ENCODE data around the gene NEK7. TPM values are rescaled to one million over a fixed set of nuclear protein-coding genes. Genes with fewer than 3 reads are reported as not detected.

NEK7 gene
- total RNA-seq, 2 experiments from 2014 or later: 68.9 to 71.7 TPM

DNA sequence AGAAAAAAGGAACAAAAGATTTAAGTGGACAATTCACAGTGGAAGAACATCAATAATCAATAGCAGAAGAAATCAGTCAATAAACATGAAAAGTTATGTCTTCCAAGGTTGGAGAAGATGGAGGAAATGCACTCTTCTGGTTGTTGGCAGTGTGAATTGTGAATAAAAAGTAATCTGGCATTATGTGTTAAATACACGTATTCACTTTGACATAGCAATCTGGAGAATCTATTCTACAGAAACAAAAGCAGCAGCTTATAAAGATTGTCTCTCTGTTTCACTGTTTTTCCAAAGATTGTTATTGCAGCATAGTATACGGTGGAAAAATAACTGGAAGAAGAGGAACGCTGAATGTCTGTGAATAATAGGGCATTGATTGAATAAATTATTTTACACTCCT, 169.4 kb downstream of the NEK7 start:
- Mint-ChIP-seq H3K4me3 (no peak overlapping the region), H3K36me3 (peaks cover 2% of the 10 kb centered on the region), H3K4me1 (peaks cover 1% of the 10 kb centered on the region), H3K9me3 (no peaks in the 10 kb centered on the region), H3K27me3 (peaks cover 12% of the 10 kb centered on the region), H3K27ac (no peak overlapping the region)
- POLR2A ChIA-PET: no interaction called here
- no peak for ATAC-seq (ENCODE audit: low read depth)
- DNase-seq: no peak

DNA sequence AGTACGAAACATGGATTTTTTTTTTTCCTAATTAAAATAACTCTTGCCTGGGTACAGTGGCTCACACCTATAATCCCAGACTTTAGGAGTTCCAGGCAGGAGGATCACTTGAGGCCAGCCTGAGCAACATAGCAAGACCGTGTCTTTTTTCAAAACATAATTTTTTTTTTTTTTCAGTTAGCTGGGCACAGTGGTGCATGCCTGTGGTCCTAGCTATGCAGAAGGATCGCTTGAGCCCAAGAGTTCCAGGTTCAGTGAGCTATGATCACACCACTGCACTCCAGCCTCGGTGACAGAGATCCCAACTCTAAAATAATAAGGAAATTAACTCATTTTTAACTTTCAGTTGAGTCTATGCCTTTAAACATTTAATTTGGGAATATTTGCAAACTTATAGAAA, 170.1 kb downstream of the NEK7 start:
- no peak overlapping the region for H3K4me3 Mint-ChIP-seq
- no peak overlapping the region for H3K27ac Mint-ChIP-seq
- H3K4me1 Mint-ChIP-seq: peaks cover 1% of the 10 kb centered on the region
- H3K36me3 Mint-ChIP-seq: peaks cover 2% of the 10 kb centered on the region
- no peak for DNase-seq
- H3K9me3 Mint-ChIP-seq: no peaks in the 10 kb centered on the region
- H3K27me3 Mint-ChIP-seq: peaks cover 13% of the 10 kb centered on the region
- no peak for ATAC-seq (ENCODE audit: low read depth)
- POLR2A ChIA-PET: interaction anchor here (0.6 kb wide), 1 partner anchor 169 kb away, joined by 3 read pairs; no protein-coding TSS in a partner anchor

- Mint-ChIP-seq H3K9me3 (no peaks in the 10 kb centered on the region), H3K27me3 (peaks cover 19% of the 10 kb centered on the region), H3K36me3 (peaks cover 2% of the 10 kb centered on the region), H3K4me3 (no peak overlapping the region), H3K27ac (no peak overlapping the region), H3K4me1 (peaks cover 1% of the 10 kb centered on the region)
- ATAC-seq (ENCODE audit: low read depth): no peak
- POLR2A ChIA-PET: no interaction called here
- DNase-seq: no peak
These were observed 171.7 kb downstream of the NEK7 start for GRCh38 chr1:198328458-198329032.

GRCh38 chr1:198330982-198331615, 174.3 kb downstream of the NEK7 start:
- no peak overlapping the region for H3K27ac Mint-ChIP-seq

DNA sequence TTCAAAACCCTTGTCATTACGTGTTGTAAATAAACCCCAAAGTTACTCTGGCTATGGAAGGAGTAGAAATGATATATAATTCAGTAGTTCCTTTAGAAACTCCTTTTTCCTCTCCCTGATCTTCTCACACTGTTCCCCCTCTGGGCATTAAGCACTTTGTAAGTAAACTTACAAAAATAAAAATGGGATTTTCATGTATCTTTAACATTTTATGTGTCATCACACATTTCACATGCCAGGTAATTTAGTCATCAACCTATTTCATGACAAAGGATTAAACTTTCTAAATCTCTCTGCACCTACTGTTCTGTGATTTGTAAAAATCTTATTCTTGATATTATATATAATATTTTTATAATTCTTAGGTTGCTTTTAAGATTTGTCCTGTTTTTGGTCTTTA, 176.9 kb downstream of the NEK7 start:
- H3K4me1 Mint-ChIP-seq: peaks cover 1% of the 10 kb centered on the region
- H3K4me3 Mint-ChIP-seq: no peak overlapping the region
- no peak for ATAC-seq (ENCODE audit: low read depth)
- H3K36me3 Mint-ChIP-seq: no peaks in the 10 kb centered on the region
- H3K27me3 Mint-ChIP-seq: peaks cover 9% of the 10 kb centered on the region
- H3K9me3 Mint-ChIP-seq: no peaks in the 10 kb centered on the region
- DNase-seq: no peak
- H3K27ac Mint-ChIP-seq: no peak overlapping the region
- POLR2A ChIA-PET: no interaction called here

More at GRCh38 chr1:198330982-198331615, 174.3 kb downstream of the NEK7 start:
- no peak for ATAC-seq (ENCODE audit: low read depth)
- Mint-ChIP-seq H3K36me3 (no peaks in the 10 kb centered on the region), H3K27me3 (peaks cover 8% of the 10 kb centered on the region), H3K4me1 (peaks cover 1% of the 10 kb centered on the region), H3K9me3 (no peaks in the 10 kb centered on the region), H3K4me3 (no peak overlapping the region)
- DNase-seq: no peak
- POLR2A ChIA-PET: no interaction called here

- peaks cover 9% of the 10 kb centered on the region for H3K27me3 Mint-ChIP-seq
- DNase-seq (no peak), ATAC-seq (ENCODE audit: low read depth) (no peak)
- no peaks in the 10 kb centered on the region for H3K9me3 Mint-ChIP-seq
- no peaks in the 10 kb centered on the region for H3K36me3 Mint-ChIP-seq
- POLR2A ChIA-PET: no interaction called here
- H3K27ac Mint-ChIP-seq: no peak overlapping the region
- no peaks in the 10 kb centered on the region for H3K4me1 Mint-ChIP-seq
- H3K4me3 Mint-ChIP-seq: no peak overlapping the region
These were observed 178.9 kb downstream of the NEK7 start for GRCh38 chr1:198335663-198336062.

DNA sequence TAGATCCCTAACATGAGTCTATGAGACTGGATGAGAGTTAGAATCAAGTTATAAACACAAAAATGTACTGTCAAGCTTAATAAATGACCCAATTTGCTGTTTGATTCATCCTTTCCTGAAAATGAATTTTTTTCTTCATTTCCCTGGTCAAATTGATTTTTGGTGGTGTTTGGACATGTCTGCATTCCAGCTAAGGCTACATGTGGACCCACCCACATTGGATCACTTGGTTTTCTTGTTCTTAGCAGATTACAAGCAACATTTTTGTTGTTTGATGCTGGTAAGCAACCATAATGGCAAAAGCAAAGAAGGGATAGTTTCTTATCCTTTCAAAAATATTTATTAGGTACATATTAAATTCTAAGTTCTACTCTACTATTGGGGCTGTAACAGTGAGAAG, 181.1 kb downstream of the NEK7 start:
- H3K36me3 Mint-ChIP-seq: no peaks in the 10 kb centered on the region
- no peak overlapping the region for H3K27ac Mint-ChIP-seq
- no peak overlapping the region for H3K4me3 Mint-ChIP-seq
- POLR2A ChIA-PET: no interaction called here
- ATAC-seq (ENCODE audit: low read depth): no peak
- H3K4me1 Mint-ChIP-seq: no peaks in the 10 kb centered on the region
- H3K9me3 Mint-ChIP-seq: no peaks in the 10 kb centered on the region
- no peak for DNase-seq
- H3K27me3 Mint-ChIP-seq: peaks cover 2% of the 10 kb centered on the region

GRCh38 chr1:198340139-198340538, 183.3 kb downstream of the NEK7 start:
- peaks cover 2% of the 10 kb centered on the region for H3K27me3 Mint-ChIP-seq
- no peak overlapping the region for H3K27ac Mint-ChIP-seq
- POLR2A ChIA-PET: no interaction called here
- DNase-seq (no peak), ATAC-seq (ENCODE audit: low read depth) (no peak)
- no peaks in the 10 kb centered on the region for H3K4me1 Mint-ChIP-seq
- no peaks in the 10 kb centered on the region for H3K9me3 Mint-ChIP-seq
- H3K36me3 Mint-ChIP-seq: no peaks in the 10 kb centered on the region
- H3K4me3 Mint-ChIP-seq: no peak overlapping the region

- Mint-ChIP-seq H3K9me3 (no peaks in the 10 kb centered on the region), H3K27ac (no peak overlapping the region), H3K27me3 (no peaks in the 10 kb centered on the region), H3K36me3 (no peaks in the 10 kb centered on the region), H3K4me1 (peaks cover 2% of the 10 kb centered on the region), H3K4me3 (no peak overlapping the region)
- DNase-seq: no peak
- POLR2A ChIA-PET: no interaction called here
- no peak for ATAC-seq (ENCODE audit: low read depth)
These were observed 189.4 kb downstream of the NEK7 start for GRCh38 chr1:198346178-198346577.

GRCh38 chr1:198350456-198350855, 193.7 kb downstream of the NEK7 start:
- no peaks in the 10 kb centered on the region for H3K27me3 Mint-ChIP-seq
- no peak for ATAC-seq (ENCODE audit: low read depth)
- no peak overlapping the region for H3K4me3 Mint-ChIP-seq
- peaks cover 2% of the 10 kb centered on the region for H3K4me1 Mint-ChIP-seq
- no peaks in the 10 kb centered on the region for H3K36me3 Mint-ChIP-seq
- no peak overlapping the region for H3K27ac Mint-ChIP-seq
- H3K9me3 Mint-ChIP-seq: no peaks in the 10 kb centered on the region
- no peak for DNase-seq
- POLR2A ChIA-PET: no interaction called here

GRCh38 chr1:198352975-198353695, 196.3 kb downstream of the NEK7 start:
- H3K27ac Mint-ChIP-seq: no peak overlapping the region
- no peak for ATAC-seq (ENCODE audit: low read depth)

DNA sequence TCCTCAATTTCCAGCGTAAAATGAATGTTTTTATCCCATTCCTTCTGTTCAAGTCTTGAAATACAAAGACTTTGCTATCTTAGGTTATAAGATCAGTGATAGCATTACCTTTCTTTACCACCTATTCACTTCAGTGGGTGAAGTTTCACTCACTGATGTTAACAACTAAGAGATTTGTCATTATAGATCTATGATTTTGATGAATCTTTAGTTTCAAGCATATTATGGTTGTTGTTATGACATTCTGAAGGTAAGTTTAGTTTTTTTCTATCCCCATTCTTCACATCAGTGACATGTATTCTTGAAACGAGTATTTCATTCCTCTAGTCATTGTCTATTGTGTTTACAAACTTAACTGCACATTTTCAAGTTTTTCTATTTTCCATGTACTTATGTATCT, 201.1 kb downstream of the NEK7 start:
- H3K4me3 Mint-ChIP-seq: no peak overlapping the region
- DNase-seq (no peak), ATAC-seq (ENCODE audit: low read depth) (no peak)
- H3K4me1 Mint-ChIP-seq: no peaks in the 10 kb centered on the region
- no peak overlapping the region for H3K27ac Mint-ChIP-seq
- H3K9me3 Mint-ChIP-seq: no peaks in the 10 kb centered on the region
- no peaks in the 10 kb centered on the region for H3K36me3 Mint-ChIP-seq
- POLR2A ChIA-PET: no interaction called here
- peaks cover 9% of the 10 kb centered on the region for H3K27me3 Mint-ChIP-seq

More at GRCh38 chr1:198352975-198353695, 196.3 kb downstream of the NEK7 start:
- H3K36me3 Mint-ChIP-seq: no peaks in the 10 kb centered on the region
- POLR2A ChIA-PET: no interaction called here
- no peaks in the 10 kb centered on the region for H3K9me3 Mint-ChIP-seq
- DNase-seq: no peak
- no peak overlapping the region for H3K4me3 Mint-ChIP-seq
- H3K27me3 Mint-ChIP-seq: peaks cover 1% of the 10 kb centered on the region
- peaks cover 2% of the 10 kb centered on the region for H3K4me1 Mint-ChIP-seq

DNA sequence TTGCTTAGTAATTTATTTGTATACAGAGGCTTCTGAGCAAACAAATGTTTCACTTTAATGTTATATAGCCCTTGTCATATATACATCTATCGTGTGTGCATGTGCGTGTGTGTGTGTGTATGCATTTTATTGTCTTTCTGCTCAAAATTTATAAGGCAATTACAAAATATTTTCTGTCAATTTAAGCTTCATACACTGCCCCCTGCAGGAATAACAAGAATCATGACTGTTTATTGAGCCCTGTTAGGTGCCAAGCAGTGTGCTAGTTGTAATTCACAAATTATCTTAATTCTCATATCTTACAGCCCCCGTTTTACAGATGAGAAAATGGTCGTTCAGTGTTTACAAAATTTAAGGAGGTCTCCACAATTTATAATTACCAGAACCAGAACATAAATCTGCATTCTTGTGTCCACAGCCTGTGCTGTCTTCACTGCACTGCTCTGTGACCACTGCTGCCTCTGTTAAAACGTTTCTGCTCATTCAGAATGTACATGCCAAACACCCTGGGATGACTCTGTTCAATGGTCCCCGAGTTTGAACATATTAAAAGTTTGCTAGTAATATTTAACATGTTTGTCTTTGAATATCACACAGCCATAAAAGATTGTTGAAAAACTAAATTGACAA, 202.3 kb downstream of the NEK7 start:
- no peaks in the 10 kb centered on the region for H3K9me3 Mint-ChIP-seq
- no peak for ATAC-seq (ENCODE audit: low read depth)
- POLR2A ChIA-PET: no interaction called here

More for the DNA sequence above, 202.3 kb downstream of the NEK7 start:
- H3K27me3 Mint-ChIP-seq: peaks cover 13% of the 10 kb centered on the region
- DNase-seq: no peak
- no peak overlapping the region for H3K4me3 Mint-ChIP-seq
- H3K4me1 Mint-ChIP-seq: no peaks in the 10 kb centered on the region
- no peaks in the 10 kb centered on the region for H3K36me3 Mint-ChIP-seq
- no peak overlapping the region for H3K27ac Mint-ChIP-seq

All from activated naive CD8-positive, alpha-beta T cell treated with anti-CD3 and anti-CD28 coated beads, Interleukin-2, amount 10 ng/mL, durations not matched to agents 7 days and 5 days (primary cell).